ENCODE data around the gene MS4A6E.

MS4A6E gene

GRCh38 chr11:60339356-60339755 is 12.3 kb downstream of the MS4A6E start:
- TF ChIP-seq FOXP2 (optimal IDR thresholded peaks at IDR 0.05; ENCODE audit: borderline replicate concordance, extremely low read depth, extremely low read length, insufficient read depth) (no peak), POLR2AphosphoS5 (IDR thresholded peaks at IDR 0.05; ENCODE audit: low read depth, low read length) (no peak), SIN3A (IDR thresholded peaks at IDR 0.05; ENCODE audit: borderline replicate concordance, insufficient read depth, low read length) (no peak), TAF1 (IDR thresholded peaks at IDR 0.05; ENCODE audit: borderline replicate concordance, insufficient read depth, low read length) (no peak)
- TF ChIP-seq, protein P1, sequence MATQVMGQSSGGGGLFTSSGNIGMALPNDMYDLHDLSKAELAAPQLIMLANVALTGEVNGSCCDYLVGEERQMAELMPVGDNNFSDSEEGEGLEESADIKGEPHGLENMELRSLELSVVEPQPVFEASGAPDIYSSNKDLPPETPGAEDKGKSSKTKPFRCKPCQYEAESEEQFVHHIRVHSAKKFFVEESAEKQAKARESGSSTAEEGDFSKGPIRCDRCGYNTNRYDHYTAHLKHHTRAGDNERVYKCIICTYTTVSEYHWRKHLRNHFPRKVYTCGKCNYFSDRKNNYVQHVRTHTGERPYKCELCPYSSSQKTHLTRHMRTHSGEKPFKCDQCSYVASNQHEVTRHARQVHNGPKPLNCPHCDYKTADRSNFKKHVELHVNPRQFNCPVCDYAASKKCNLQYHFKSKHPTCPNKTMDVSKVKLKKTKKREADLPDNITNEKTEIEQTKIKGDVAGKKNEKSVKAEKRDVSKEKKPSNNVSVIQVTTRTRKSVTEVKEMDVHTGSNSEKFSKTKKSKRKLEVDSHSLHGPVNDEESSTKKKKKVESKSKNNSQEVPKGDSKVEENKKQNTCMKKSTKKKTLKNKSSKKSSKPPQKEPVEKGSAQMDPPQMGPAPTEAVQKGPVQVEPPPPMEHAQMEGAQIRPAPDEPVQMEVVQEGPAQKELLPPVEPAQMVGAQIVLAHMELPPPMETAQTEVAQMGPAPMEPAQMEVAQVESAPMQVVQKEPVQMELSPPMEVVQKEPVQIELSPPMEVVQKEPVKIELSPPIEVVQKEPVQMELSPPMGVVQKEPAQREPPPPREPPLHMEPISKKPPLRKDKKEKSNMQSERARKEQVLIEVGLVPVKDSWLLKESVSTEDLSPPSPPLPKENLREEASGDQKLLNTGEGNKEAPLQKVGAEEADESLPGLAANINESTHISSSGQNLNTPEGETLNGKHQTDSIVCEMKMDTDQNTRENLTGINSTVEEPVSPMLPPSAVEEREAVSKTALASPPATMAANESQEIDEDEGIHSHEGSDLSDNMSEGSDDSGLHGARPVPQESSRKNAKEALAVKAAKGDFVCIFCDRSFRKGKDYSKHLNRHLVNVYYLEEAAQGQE (IDR thresholded peaks at IDR 0.05; ENCODE audit: insufficient read depth in 1 of 2, low read depth in 2 of 2, low read length in 2 of 2): no peak

DNA sequence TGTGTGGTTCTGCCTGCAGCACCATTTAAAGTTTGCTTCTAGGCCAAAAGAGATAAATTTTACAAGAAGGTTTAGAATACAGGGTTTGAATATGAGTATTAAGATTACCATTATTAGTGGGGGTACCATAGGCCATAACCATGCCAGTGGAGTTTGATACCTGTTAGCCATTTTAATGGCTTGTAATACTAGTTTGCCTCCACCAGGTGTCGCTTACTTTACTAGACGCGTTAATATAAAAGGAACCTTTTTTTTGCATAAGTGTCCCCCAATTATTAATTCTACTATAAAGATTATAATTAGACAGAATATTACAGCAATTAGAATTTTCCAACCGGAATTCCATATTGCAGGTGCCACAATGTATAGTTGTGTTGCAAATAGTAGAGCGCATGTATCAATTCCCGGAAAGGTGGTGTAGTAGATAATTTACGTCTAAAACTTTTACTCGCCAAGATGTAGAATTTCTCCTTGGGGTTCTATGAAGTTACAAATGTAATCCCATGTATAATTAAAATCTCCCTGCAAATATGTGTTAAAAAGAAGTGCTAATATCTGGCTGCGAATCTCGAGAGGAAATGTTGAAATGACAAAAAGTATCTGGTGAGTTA is 16.1 kb downstream of the MS4A6E start:
- no peak for TF ChIP-seq SIN3A (IDR thresholded peaks at IDR 0.05; ENCODE audit: borderline replicate concordance, insufficient read depth, low read length)
- TF ChIP-seq POLR2AphosphoS5 (IDR thresholded peaks at IDR 0.05; ENCODE audit: low read depth, low read length): no peak
- no peak for TF ChIP-seq FOXP2 (optimal IDR thresholded peaks at IDR 0.05; ENCODE audit: borderline replicate concordance, extremely low read depth, extremely low read length, insufficient read depth)
- TF ChIP-seq, protein P1 (IDR thresholded peaks at IDR 0.05; ENCODE audit: insufficient read depth in 1 of 2, low read depth in 2 of 2, low read length in 2 of 2): no peak
- no peak for TF ChIP-seq TAF1 (IDR thresholded peaks at IDR 0.05; ENCODE audit: borderline replicate concordance, insufficient read depth, low read length)

DNA sequence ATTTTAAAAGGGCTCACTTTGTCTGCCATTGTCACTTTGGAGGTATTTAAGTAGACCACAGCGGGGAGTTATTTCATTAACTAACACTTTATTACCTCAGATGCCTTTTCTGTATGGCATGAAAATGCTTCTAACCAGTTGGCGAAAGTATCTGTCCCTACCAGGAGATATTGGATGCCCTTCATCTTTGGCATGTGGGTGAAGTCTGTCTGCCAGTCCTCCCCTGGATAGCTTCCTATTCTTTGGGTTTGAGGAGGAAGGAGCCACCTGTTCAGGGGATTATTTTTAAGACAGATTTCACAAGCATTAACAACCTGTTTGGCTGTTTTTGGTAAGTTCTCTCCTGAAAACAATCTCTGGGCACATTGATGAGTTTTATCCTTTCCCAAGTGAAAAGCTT is 17.1 kb downstream of the MS4A6E start:
- no peak for TF ChIP-seq SIN3A (IDR thresholded peaks at IDR 0.05; ENCODE audit: borderline replicate concordance, insufficient read depth, low read length)
- TF ChIP-seq, protein P1 (IDR thresholded peaks at IDR 0.05; ENCODE audit: insufficient read depth in 1 of 2, low read depth in 2 of 2, low read length in 2 of 2): no peak
- TF ChIP-seq FOXP2 (optimal IDR thresholded peaks at IDR 0.05; ENCODE audit: borderline replicate concordance, extremely low read depth, extremely low read length, insufficient read depth): no peak
- no peak for TF ChIP-seq TAF1 (IDR thresholded peaks at IDR 0.05; ENCODE audit: borderline replicate concordance, insufficient read depth, low read length)
- no peak for TF ChIP-seq POLR2AphosphoS5 (IDR thresholded peaks at IDR 0.05; ENCODE audit: low read depth, low read length)

- TF ChIP-seq, protein P1 (IDR thresholded peaks at IDR 0.05; ENCODE audit: insufficient read depth in 1 of 2, low read depth in 2 of 2, low read length in 2 of 2): no peak
- TF ChIP-seq POLR2AphosphoS5 (IDR thresholded peaks at IDR 0.05; ENCODE audit: low read depth, low read length): no peak
- no peak for TF ChIP-seq SIN3A (IDR thresholded peaks at IDR 0.05; ENCODE audit: borderline replicate concordance, insufficient read depth, low read length)
- no peak for TF ChIP-seq FOXP2 (optimal IDR thresholded peaks at IDR 0.05; ENCODE audit: borderline replicate concordance, extremely low read depth, extremely low read length, insufficient read depth)
- no peak for TF ChIP-seq TAF1 (IDR thresholded peaks at IDR 0.05; ENCODE audit: borderline replicate concordance, insufficient read depth, low read length)
Observed at GRCh38 chr11:60345489-60345888, 18.4 kb downstream of the MS4A6E start.

Measured in PFSK-1 (cell line).